Progenitor cell of endocrine pancreas (in vitro differentiated cells): Measurements from ENCODE around the gene CCSER1. TPM values are rescaled to one million over a fixed set of nuclear protein-coding genes. Genes with fewer than 3 reads are reported as not detected.
"Not testable (repeated sequence)": the region's sequence is repeated elsewhere in the genome, so short reads cannot be mapped to it uniquely, and the experiment has no call there.

Experiments used
- DNase-seq: peaks from one replicate; pipeline ENCODE4 v3.0.0; 2021; ENCODE audit warnings: low spot score; ENCODE audit not compliant: unreplicated experiment
- H3K27ac Mint-ChIP-seq: 2 replicates; pipeline ENCODE4 v1.8.0; 2021; ENCODE audit warnings: mild to moderate bottlenecking, moderate library complexity, mixed read lengths
- H3K27me3 Mint-ChIP-seq: 2 replicates; pipeline ENCODE4 v1.8.0; 2021; ENCODE audit warnings: mixed read lengths
- H3K36me3 Mint-ChIP-seq: 2 replicates; pipeline ENCODE4 v1.8.0; 2022; ENCODE audit warnings: mixed read lengths; ENCODE audit not compliant: insufficient read depth
- H3K4me1 Mint-ChIP-seq: 2 replicates; pipeline ENCODE4 v1.8.0; 2021; ENCODE audit warnings: low read depth, mixed read lengths
- H3K4me3 Mint-ChIP-seq: 2 replicates; pipeline ENCODE4 v1.8.0; 2021; ENCODE audit warnings: low read depth, mild to moderate bottlenecking, moderate library complexity, mixed read lengths
- H3K9me3 Mint-ChIP-seq: 2 replicates; pipeline ENCODE4 v1.8.0; 2021; ENCODE audit warnings: low read depth, mixed read lengths
- total RNA-seq: library from RNA; stranded (reverse); gene quantifications from 2 replicates; pipeline ENCODE4 v1.2.1, GENCODE V29; 2021
- TF ChIP-seq, protein P1 (sequence below): fragments of 200-600 bp; sonication (generic); IDR thresholded peaks from one replicate; pipeline ENCODE4 v1.5.0; 2021; ENCODE audit warnings: antibody characterized with exemption, mild to moderate bottlenecking; ENCODE audit not compliant: unreplicated experiment

The CCSER1 gene
- total RNA-seq, 1 donor from 2014 or later = 11.6 TPM

DNA sequence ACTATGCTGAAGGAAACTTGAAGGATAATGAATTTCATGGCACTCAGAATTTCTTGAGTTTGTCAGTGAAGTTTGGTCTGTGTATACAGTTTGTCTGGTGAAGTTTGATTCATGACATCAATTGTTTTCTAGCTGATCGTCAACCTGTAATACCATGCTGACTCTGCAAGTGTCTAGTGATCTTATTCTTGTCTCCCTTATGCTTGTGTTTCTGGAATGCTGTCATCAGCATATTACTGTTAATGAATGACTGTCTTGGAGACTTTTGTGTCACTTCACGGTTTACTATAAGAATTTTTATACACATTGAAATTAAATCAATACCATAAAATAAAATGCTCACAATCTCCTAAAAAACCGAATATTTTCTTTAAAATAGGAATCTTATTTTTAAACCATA lies 779.0 kb downstream of the CCSER1 start:
- H3K4me1 Mint-ChIP-seq = peaks cover 7% of the 10 kb centered on the region
- peaks cover 2% of the 10 kb centered on the region for H3K36me3 Mint-ChIP-seq

DNA sequence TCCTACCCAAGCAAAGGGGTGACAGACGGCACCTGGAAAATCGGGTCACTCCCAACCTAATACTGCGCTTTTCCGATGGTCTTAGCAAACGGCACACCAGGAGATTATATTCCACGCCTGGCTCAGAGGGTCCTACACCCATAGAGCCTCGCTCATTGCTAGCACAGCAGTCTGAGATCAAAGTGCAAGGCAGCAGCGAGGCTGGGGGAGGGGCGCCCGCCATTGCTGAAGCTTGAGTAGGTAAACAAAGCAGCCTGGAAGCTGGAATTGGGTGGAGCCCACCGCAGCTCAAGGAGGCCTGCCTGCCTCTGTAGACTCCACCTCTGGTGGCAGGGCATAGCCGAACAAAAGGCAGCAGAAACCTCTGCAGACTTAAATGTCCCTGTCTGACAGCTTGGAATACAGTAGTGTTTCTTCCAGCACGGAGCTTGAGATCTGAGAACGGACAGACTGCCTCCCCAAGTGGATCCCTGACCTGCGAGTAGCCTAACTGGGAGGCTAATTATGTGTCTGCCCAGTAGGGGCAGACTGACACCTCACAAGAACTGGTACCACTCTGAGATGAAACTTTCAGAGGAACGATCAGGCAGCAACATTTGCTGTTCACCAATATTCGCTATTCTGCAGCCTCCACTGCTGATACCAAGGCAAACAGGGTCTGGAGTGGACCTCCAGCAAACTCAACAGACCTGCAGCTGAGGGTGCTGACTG lies 784.7 kb downstream of the CCSER1 start:
- H3K9me3 Mint-ChIP-seq, H3K4me1 Mint-ChIP-seq, DNase-seq: not testable (repeated sequence)

More for the DNA sequence above, 779.0 kb downstream of the CCSER1 start:
- TF ChIP-seq, protein P1, sequence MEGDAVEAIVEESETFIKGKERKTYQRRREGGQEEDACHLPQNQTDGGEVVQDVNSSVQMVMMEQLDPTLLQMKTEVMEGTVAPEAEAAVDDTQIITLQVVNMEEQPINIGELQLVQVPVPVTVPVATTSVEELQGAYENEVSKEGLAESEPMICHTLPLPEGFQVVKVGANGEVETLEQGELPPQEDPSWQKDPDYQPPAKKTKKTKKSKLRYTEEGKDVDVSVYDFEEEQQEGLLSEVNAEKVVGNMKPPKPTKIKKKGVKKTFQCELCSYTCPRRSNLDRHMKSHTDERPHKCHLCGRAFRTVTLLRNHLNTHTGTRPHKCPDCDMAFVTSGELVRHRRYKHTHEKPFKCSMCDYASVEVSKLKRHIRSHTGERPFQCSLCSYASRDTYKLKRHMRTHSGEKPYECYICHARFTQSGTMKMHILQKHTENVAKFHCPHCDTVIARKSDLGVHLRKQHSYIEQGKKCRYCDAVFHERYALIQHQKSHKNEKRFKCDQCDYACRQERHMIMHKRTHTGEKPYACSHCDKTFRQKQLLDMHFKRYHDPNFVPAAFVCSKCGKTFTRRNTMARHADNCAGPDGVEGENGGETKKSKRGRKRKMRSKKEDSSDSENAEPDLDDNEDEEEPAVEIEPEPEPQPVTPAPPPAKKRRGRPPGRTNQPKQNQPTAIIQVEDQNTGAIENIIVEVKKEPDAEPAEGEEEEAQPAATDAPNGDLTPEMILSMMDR = no peak
- H3K4me3 Mint-ChIP-seq = no peak overlapping the region
- H3K9me3 Mint-ChIP-seq = peaks cover 14% of the 10 kb centered on the region
- no peak overlapping the region for H3K27ac Mint-ChIP-seq
- no peaks in the 10 kb centered on the region for H3K27me3 Mint-ChIP-seq
- DNase-seq = no peak

DNA sequence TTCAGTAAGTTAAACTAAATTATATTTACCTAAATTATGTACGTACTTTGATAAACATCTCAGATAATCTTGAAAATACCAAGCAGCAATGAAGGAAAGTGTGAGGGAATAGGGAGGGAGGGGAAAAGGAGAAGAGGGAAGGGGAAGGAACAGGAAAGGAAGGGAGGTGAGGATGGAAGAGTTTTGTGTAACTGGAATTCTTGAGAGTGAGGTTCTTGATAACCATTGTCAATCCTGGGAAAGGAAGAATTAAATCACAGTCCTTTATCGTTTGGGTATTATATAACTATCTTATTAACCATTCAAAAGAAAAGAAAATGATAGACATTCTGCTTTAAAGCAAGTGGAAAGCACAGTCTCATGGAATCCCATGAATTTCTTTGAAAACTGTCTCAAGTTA lies 795.0 kb downstream of the CCSER1 start:
- Mint-ChIP-seq H3K27ac (no peak overlapping the region), H3K36me3 (no peaks in the 10 kb centered on the region), H3K4me1 (no peaks in the 10 kb centered on the region), H3K27me3 (no peaks in the 10 kb centered on the region), H3K9me3 (no peaks in the 10 kb centered on the region), H3K4me3 (no peak overlapping the region)
- DNase-seq = no peak
- TF ChIP-seq, protein P1 = no peak

More for the DNA sequence above, 784.7 kb downstream of the CCSER1 start:
- not testable (repeated sequence) for H3K4me3 Mint-ChIP-seq, H3K27ac Mint-ChIP-seq, H3K36me3 Mint-ChIP-seq, H3K27me3 Mint-ChIP-seq

DNA sequence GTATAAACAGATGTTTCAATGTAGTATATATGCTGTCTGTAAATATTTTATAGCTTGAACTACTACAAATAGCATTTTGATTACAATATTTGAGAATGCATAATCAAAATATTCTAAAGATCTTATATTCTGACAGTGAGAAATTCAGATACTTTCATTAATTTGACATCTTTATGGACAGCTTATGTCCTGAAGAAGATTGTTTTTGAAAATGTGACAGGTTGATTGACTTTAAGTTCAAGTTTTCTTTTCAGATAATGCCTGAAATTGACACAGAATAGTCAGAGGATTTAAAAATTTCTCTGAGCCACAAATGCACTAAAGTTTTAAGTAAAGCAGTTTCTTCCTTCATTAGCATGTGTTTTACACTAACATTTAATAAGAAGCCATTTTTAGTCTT lies 799.8 kb downstream of the CCSER1 start:
- Mint-ChIP-seq H3K36me3 (no peaks in the 10 kb centered on the region), H3K27me3 (no peaks in the 10 kb centered on the region), H3K9me3 (no peaks in the 10 kb centered on the region), H3K4me3 (no peak overlapping the region), H3K4me1 (no peaks in the 10 kb centered on the region), H3K27ac (no peak overlapping the region)
- no peak for DNase-seq
- TF ChIP-seq, protein P1 = no peak

DNA sequence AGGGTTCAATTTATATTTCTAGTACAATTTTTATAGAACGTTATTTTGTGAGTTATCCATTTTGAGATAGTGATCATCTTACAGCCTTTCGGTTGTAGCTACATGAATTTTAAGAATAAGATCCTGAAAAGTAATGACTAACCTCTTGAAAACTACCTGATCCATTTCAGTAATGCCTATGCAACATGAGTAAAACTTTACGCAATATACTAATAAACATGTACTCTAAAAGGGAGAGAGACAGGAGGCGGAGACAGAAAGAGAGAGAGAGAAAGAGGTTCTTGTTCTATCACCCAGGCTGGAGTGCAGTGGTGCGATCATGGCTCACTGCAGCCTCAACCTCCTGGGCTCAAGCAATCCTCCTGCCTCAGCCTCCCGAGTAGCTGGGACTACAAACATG lies 816.1 kb downstream of the CCSER1 start:
- Mint-ChIP-seq H3K27me3 (no peaks in the 10 kb centered on the region), H3K9me3 (no peaks in the 10 kb centered on the region), H3K4me3 (no peak overlapping the region), H3K27ac (no peak overlapping the region), H3K36me3 (no peaks in the 10 kb centered on the region), H3K4me1 (peaks cover 10% of the 10 kb centered on the region)
- TF ChIP-seq, protein P1 = no peak
- DNase-seq = no peak

DNA sequence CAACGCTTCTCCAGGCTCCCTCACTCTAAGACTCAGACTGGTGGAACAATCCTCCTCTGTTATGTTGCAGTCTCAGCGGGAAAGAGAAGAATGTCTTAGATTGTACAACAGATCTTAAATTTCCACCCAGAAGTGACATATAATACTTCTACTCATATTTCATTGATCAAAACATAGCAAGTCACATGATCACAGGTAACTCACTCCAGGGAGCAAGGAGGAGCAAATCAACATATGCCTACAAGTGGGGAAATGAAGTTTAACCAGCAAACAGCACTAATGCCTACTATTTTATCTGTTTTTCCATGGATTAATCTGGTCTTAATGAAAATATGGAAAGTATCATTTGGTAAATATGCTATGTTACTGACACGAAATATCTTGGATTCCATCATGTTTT lies 819.8 kb downstream of the CCSER1 start:
- no peaks in the 10 kb centered on the region for H3K9me3 Mint-ChIP-seq
- H3K4me3 Mint-ChIP-seq = no peak overlapping the region
- H3K27ac Mint-ChIP-seq = no peak overlapping the region
- H3K36me3 Mint-ChIP-seq = no peaks in the 10 kb centered on the region
- TF ChIP-seq, protein P1 = no peak
- H3K4me1 Mint-ChIP-seq = peaks cover 14% of the 10 kb centered on the region
- H3K27me3 Mint-ChIP-seq = no peaks in the 10 kb centered on the region
- no peak for DNase-seq
